Pancreas (tissue), 10 donors: ENCODE measurements around the gene PHACTR2. TPM values are rescaled to one million over a fixed set of nuclear protein-coding genes. Genes with fewer than 3 reads are reported as not detected.
A peak's percentile ranks its signal among the peaks of the same experiment; 100 is the strongest.

ENCODE experiments used
- ATAC-seq, 4 donors: fragments of 200-7000 bp; cut with Tn5 transposase; one replicate each; pipeline versions ENCODE4 v1.8.0 to v1.9.1; 2020; ENCODE audit warnings: mild to moderate bottlenecking in 4 of 4, moderate library complexity in 4 of 4
- DNase-seq, 6 donors: peaks; one replicate each; pipeline ENCODE4 v3.0.0-alpha.2; 2020
- FAIRE-seq: peaks from 2 replicates; lab custom pipeline; 2012; peaks lifted over from hg19 to GRCh38; lab: Jason Lieb, UNC
- H3K27ac ChIP-seq, 4 donors: fragments of 200-600 bp; sonication (generic); 1 replicate in 3 of 4; 2 replicates in 1 of 4; pipeline versions ENCODE4 v1.5.0 to v1.8.0; 2020
- H3K27me3 ChIP-seq, 4 donors: fragments of 200-600 bp; one replicate each; pipeline ENCODE4 v1.8.0; 2021
- H3K36me3 ChIP-seq, 3 donors: fragments of 200-600 bp; sonication (generic) in 1 of 3; one replicate each; pipeline versions ENCODE4 v1.5.0 to v1.8.0; 2020 to 2021
- H3K4me1 ChIP-seq, 3 donors: fragments of 200-600 bp; one replicate each; pipeline ENCODE4 v1.8.0; 2021
- H3K4me3 ChIP-seq, 4 donors: fragments of 200-600 bp; sonication (generic) in 2 of 4; one replicate each; pipeline versions ENCODE4 v1.5.0 to v1.8.0; 2020 to 2021
- H3K9me3 ChIP-seq, 4 donors: fragments of 200-600 bp; one replicate each; pipeline ENCODE4 v1.8.0; 2021
- WGBS, 2 donors: extraction: QIAGEN DNeasy Blood & Tissue Kit; methylation state at CpG; one replicate each; pipeline ENCODE4 v1.1.7; 2013; 5-methylcytosine and 5-hydroxymethylcytosine counted together
- intact Hi-C, 3 donors: fragments of 100-400 bp; cut with DNase I; formaldehyde crosslinking; loops; one replicate each; pipeline versions ENCODE4 v1.11.1 to v1.14.2; 2022
- polyA plus RNA-seq, 2 donors: library from polyadenylated mRNA; stranded (reverse); fragments of 200-250 nt; gene quantifications; one replicate each; pipeline ENCODE4 v1.2.3, GENCODE V29; 2013
- total RNA-seq, 6 donors: library from RNA; stranded (reverse); fragmentation: NEBNext Ultra II Directional in 4 of 6; extraction: Animal tissue kit (Norgen Biotek cat#: 25700) in 4 of 6; gene quantifications; one replicate each; pipeline versions ENCODE4 v1.2.1 to v1.2.4, GENCODE V29; 2021 to 2023
- TF ChIP-seq, protein P1 (sequence below), 4 donors: fragments of 200-600 bp; sonication (generic) in 3 of 4; IDR thresholded peaks; one replicate each; pipeline versions ENCODE4 v1.5.0 to v1.8.0; 2021; ENCODE audit warnings: antibody characterized with exemption in 4 of 4
- donor health status: healthy with polysubstance abuse.
- donor health status: DM: no; HTN: no; CAD: no; lungs with moderate emphysema.
- donor health status: DM: no; HTN: no; CAD: no.
- donor health status: control.
- donor health status: control.
- donor health status: Bipolar disorder and iron deficiency.
- donor health status: DM: yes; HTN: yes; CAD: no.
- donor health status: DM: no; HTN: no; CAD: no.
- donor health status: DM: no; HTN: no; CAD: no.
- donor health status: DM: yes; HTN: yes; CAD: no.

Gene PHACTR2
- total and polyA plus RNA-seq, 8 donors = 2.7 to 19.0 (median 8.9) TPM

DNA sequence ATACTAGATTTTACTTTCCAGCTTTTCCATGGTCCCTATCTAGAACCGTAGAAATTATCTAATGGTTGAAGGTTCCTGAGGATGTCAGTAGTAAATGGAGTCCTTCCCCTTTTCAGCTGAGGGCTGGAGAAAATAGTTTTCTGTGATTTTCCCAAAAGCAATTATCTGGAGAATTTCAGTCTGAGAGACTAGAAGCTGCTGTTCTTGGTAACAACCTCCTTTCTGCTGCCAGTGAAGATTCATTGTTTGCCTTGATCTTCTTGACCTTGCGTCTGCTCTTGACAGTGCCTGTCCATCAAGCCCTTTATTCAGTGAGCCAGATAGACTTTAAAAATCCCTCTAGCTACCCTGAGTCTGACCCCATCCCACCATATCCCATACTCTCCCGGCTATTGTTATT is 73.1 kb downstream of the PHACTR2 start:
- H3K36me3 ChIP-seq = no peaks in the 10 kb centered on the region
- DNase-seq = no peak
- H3K4me1 ChIP-seq = peaks cover 13 to 17% (median 14%) of the 10 kb centered on the region in 3 donors
- intact Hi-C loops = no loop called here
- no peak for FAIRE-seq
- 67 to 88% methylated on average over 3 of the region's 3 CpGs for WGBS, 2 donors
- no peak overlapping the region for H3K27ac ChIP-seq
- no peaks in the 10 kb centered on the region for H3K9me3 ChIP-seq
- H3K27me3 ChIP-seq = no peaks in the 10 kb centered on the region
- ATAC-seq = no peak
- H3K4me3 ChIP-seq = no peak overlapping the region
- TF ChIP-seq, protein P1, sequence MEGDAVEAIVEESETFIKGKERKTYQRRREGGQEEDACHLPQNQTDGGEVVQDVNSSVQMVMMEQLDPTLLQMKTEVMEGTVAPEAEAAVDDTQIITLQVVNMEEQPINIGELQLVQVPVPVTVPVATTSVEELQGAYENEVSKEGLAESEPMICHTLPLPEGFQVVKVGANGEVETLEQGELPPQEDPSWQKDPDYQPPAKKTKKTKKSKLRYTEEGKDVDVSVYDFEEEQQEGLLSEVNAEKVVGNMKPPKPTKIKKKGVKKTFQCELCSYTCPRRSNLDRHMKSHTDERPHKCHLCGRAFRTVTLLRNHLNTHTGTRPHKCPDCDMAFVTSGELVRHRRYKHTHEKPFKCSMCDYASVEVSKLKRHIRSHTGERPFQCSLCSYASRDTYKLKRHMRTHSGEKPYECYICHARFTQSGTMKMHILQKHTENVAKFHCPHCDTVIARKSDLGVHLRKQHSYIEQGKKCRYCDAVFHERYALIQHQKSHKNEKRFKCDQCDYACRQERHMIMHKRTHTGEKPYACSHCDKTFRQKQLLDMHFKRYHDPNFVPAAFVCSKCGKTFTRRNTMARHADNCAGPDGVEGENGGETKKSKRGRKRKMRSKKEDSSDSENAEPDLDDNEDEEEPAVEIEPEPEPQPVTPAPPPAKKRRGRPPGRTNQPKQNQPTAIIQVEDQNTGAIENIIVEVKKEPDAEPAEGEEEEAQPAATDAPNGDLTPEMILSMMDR (IDR thresholded peaks at IDR 0.05) = no peak

DNA sequence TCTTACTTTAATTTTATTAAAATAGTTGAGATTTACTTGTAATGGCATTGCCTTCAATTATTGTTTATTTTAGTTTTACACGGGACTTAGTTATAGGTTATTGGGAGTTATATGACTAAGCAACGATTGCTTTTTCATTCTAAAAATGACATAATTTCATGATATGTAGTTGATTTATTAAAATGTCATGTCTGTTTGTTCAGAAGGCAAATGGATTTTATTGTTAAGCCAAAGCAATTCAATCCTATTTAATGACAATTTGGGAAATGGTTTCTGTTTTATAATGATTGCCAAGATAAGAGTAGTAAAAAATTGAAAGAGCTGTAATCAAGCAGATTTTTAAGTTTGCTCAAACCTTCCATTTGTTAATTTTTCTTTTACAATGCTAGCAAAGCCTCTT is 74.7 kb downstream of the PHACTR2 start:
- no peak for ATAC-seq
- no peaks in the 10 kb centered on the region for H3K27me3 ChIP-seq
- peaks cover 4 to 6% (median 5%) of the 10 kb centered on the region in 3 donors for H3K4me1 ChIP-seq
- TF ChIP-seq, protein P1 (IDR thresholded peaks at IDR 0.05) = no peak
- no peaks in the 10 kb centered on the region for H3K36me3 ChIP-seq
- intact Hi-C loops = no loop called here
- FAIRE-seq = peak; percentile 54
- no peak overlapping the region for H3K4me3 ChIP-seq
- no peaks in the 10 kb centered on the region for H3K9me3 ChIP-seq
- WGBS, 2 donors = 64 to 67% methylated on average over 2 of the region's 2 CpGs
- H3K27ac ChIP-seq = no peak overlapping the region
- DNase-seq = no peak

DNA sequence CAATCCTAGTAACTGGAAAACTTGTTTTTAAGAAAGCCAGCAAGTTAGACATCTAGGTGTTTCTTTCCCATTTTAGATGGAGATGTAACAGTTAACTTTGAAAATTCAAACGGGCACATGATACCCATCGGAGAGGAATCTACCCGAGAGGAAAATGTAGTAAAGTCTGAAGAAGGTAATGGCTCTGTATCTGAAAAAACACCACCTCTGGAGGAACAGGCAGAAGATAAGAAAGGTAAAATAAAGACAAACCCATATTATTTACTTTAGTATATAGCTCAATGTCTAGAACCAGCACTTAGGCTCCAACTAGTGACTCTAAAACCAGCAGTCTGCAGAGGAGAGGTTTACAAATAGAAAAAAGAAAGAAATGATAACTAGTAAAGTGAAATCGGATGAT is 75.9 kb downstream of the PHACTR2 start:
- 95 to 97% methylated on average over 4 of the region's 4 CpGs for WGBS, 2 donors
- no peaks in the 10 kb centered on the region for H3K9me3 ChIP-seq
- H3K27me3 ChIP-seq = no peaks in the 10 kb centered on the region
- DNase-seq (no peak), ATAC-seq (no peak), FAIRE-seq (no peak)
- H3K27ac ChIP-seq = no peak overlapping the region
- H3K4me1 ChIP-seq = peaks cover 0 to 4% (median 0%) of the 10 kb centered on the region in 3 donors
- TF ChIP-seq, protein P1 (IDR thresholded peaks at IDR 0.05) = no peak
- no peak overlapping the region for H3K4me3 ChIP-seq
- no peaks in the 10 kb centered on the region for H3K36me3 ChIP-seq
- intact Hi-C loops = no loop called here

DNA sequence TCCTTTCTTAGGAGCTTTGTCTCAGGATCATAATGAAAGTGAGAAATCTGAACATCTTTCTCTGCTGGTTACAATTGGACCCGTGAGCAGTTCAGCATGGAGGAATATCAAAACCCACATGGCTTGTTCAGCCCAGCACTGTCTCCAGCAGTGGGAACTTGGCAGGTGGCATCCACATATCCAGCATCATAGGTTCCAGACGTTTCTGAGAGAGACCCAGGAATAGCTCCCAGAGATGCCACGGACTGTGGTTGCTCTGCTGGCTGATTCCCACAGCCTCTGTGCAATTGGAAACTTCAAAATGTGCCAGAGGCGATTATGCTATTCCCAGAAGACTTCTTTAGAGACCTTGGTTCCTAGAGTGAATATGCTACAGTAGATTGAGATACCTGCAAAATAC is 76.4 kb downstream of the PHACTR2 start:
- intact Hi-C loops = no loop called here
- Histone ChIP-seq H3K27ac (no peak overlapping the region), H3K9me3 (no peaks in the 10 kb centered on the region), H3K4me1 (peaks cover 0 to 4% (median 0%) of the 10 kb centered on the region in 3 donors), H3K36me3 (no peaks in the 10 kb centered on the region), H3K4me3 (no peak overlapping the region), H3K27me3 (no peaks in the 10 kb centered on the region)
- ATAC-seq (peak in 2 of 4 donors; percentile 44 to 75), FAIRE-seq (no peak), DNase-seq (no peak)
- TF ChIP-seq, protein P1 (IDR thresholded peaks at IDR 0.05) = no peak
- WGBS, 2 donors = 39 to 49% methylated on average over 4 of the region's 4 CpGs

DNA sequence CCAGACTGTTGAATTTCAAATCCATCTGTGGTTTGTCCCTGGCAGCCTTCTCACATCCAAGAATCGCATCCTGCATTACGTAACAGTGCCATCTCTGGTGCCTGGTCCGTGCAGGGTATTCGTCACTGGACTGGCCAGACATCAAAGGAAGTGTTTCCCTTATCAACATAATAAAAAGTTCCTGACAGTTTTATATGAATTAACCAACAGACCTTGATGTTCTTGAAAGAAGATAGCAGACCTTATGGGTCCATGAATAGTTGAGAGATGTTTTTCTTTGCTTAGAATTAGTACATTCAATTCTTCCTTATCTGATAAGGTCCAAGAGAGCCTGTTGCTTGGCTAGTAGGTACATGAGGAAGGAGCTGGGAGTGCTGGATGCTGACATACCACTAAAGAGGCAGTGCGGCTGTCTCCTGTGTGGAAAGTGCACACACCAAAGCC is 77.6 kb downstream of the PHACTR2 start:
- Histone ChIP-seq H3K4me1 (peaks cover 0 to 4% (median 0%) of the 10 kb centered on the region in 3 donors), H3K27me3 (no peaks in the 10 kb centered on the region), H3K9me3 (no peaks in the 10 kb centered on the region), H3K36me3 (no peaks in the 10 kb centered on the region), H3K4me3 (no peak overlapping the region), H3K27ac (no peak overlapping the region)
- intact Hi-C loops = no loop called here
- DNase-seq = no peak
- WGBS, 2 donors = 47 to 58% methylated on average over 5 of the region's 5 CpGs
- TF ChIP-seq, protein P1 (IDR thresholded peaks at IDR 0.05) = no peak
- no peak for FAIRE-seq
- ATAC-seq = peak in 2 of 4 donors; percentile 36 to 49
